NCI-H774 (cell line): ENCODE results near the gene TXNRD2.

Experiments used
- DNase-seq: peaks from one replicate; lab custom pipeline; 2025; lab: John Stamatoyannopoulos, UW

TXNRD2 gene

DNA sequence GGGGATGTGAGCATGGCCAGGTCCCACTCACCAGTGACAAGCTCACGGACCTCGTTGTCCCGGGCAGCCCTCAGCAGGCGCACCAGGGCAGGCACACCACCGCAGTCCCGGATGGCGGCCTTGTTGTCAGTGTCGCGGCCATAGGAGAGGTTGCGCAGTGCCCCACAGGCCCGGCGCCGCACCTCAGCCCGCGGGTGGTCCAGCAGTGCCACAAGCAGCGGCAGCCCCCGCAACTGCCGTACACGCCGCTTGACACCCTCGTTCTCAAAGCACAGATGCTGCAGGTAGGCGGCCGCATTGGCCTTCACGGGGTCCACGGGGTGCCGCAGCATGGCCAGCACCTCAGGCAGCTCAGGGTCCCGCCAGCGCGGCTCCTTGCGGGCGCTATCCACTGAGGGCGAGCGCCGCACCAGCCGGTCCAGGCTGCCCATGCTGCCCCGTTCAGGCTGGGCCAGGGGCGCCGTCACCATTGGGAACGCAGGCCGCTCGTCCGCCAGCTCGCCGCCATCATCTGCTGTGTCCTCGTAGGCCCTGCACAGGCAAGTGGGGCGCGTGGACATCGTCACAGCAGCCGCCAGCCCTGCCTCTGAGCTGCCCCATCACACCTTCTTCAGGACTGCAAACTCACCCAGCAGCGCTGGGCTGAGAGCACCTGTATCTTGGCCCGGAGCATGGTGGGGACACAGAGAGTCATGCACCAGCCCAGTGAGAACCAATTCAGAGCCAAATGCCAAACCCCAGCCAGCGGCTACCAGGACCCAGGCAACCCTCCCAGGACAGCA is 38.3 kb upstream of the TXNRD2 start:
- DNase-seq: no peak

DNA sequence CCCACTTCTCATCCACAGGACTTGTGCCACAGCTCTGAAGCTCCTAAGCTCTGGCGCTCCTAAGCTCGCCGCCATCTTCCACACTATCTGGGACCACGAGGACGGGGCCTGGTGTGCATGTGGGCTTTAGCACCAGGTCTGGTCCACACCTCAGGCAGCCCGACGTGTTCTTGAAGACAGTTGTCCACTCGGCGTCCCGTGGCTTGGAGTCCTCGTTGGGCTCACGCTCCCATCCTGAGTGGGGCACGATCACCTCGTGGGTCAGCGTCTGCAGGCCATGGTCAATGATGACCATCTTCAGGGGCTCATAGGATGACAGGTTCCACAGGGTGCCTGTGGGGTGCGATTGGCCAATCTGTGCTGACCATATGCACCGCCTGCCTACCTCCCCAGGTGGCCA is 37.1 kb upstream of the TXNRD2 start:
- DNase-seq: no peak

DNA sequence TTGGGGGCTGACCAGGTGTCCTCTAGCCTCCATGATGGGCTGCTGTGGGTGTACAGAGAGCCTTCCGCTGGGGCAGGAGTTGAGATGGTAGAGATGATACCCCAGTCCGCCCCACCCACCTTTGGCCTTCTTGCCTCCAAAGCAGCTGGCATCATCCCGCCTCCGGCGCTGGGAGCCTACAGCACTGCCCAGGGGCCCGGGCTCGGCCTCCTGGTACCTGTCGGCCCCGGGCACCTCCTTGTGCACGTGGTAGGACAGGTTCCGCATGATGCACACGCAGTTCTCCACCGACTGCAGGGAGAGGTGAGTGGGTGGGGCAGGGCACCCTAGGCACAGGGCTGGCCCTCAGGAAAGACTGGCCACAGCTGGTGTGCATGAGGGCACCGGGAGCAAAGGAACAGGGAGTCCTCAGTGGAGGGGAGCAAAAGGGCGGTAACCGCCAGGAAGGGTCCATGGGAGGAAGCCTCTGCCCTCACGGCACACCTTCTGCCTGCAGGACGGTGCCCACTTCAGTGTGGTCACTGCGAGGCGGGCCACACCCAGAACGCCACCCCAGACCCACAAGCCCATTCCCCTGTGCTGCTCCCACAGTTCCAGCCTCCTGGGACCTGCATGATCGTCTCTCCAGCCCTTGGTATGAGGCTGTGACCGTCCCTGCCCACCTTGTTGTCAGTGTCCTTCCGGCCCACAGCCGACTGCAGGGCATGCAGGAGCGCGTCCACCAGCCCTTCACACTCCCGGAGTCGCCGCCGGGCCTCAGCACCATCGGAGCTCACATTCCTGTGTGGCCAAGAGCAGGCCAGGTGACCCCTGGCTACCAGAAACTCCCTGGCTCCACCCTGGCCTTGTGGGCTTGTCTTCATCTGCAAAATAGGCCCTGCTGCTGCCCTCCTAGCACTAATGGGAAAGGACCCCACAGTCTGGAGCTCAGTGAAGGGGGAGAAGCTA is 36.0 kb upstream of the TXNRD2 start:
- DNase-seq: no peak

DNA sequence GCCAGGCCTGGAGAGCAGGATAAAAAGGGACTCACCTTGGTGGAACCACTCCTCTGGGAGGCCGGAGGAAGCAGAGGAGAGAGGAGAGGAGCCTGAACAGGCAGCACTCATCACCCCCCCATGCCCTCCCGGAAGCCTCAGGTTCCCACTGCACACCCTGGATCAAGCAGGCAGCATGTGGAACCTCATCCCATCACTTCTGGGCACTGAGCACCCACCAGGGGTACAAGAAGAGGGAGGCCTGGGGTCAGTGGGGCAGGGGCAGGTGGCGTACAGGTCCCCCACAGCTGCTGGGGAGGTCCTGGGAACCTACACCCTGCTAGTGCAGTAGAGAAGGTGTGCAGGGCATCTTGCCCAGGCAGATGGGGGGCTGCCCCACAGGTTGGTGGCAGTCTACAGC is 35.1 kb upstream of the TXNRD2 start:
- no peak for DNase-seq

DNA sequence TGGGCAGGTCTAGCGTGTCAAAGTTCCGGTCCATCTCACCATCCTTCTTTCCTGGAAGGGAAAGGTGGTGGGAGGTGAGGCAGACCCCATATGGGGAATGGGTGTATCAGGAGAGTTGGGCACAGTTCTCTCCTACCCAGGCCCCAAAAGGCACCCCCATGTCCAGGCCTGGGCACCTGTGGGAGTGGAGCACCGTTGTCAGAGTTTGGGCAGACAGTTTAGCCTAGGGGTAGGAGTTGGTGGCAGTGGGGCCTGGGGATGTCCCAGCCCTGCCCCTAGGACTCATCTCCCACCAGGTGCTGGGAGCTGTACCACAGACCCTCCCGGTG is 34.1 kb upstream of the TXNRD2 start:
- no peak for DNase-seq

DNA sequence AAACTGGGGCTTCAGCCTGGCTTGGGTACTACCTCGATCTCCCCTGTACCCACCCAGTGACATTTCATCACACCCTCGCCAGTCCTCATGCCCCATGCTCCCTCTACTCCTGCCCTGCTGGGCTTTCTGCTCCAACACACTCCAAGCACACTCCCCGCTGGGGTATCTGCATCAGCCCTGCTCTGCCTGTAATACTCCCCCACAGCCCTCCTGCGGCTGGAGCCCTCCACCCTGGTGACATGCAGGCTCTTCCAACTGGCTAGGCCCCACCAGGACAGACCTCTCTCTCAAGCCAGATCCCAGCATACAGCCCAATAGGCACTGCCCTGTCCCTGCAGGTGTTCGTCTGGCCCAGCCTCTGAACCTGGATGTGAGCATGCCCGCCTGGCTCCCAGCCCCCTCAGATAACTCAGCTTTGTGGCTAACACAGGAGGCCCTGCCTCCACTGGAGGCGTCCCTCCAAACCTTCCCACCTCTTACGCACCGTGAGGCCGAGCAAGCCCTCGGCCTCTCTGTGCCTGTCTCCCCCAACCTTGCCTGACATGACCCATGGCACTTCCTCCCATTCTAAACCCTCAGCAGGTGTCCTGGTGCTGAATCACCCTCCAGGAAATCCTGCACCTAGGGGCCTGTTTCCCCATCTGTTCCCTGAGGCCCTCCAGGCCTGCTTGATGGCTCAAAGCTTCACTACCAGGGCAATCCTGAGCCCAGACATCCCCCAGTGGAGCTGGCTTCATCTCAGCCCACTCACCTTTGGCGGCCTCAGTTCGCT is 33.5 kb upstream of the TXNRD2 start:
- DNase-seq: no peak

DNA sequence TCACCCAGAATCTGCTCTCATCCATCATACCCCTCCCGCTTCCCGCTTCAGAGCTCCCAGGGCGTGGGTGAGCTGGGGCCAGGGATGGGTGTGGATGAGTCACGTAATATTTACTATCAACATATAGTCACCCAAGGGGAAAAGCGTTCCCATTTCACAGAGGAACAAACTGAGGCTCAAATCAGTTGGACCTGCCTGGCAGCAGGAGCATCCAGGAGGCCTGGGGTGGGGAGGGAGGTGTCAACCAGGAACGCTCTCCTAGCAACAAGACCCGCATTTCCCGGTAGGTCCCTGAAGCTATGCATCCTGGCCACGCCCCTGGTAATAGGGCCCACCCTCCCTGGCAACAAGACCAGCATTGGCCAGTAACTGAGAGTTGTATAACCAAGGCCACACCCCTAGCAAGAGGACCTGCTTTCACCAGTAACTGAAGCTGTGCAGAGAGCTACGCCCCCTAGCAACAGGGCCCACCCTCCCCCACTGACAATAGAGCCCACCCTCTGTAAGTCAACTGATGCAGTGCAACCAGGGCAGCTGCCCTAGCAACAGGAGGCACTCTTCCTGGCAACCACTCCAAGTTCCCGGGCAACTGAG is 32.7 kb upstream of the TXNRD2 start:
- DNase-seq: peak; percentile 63

DNA sequence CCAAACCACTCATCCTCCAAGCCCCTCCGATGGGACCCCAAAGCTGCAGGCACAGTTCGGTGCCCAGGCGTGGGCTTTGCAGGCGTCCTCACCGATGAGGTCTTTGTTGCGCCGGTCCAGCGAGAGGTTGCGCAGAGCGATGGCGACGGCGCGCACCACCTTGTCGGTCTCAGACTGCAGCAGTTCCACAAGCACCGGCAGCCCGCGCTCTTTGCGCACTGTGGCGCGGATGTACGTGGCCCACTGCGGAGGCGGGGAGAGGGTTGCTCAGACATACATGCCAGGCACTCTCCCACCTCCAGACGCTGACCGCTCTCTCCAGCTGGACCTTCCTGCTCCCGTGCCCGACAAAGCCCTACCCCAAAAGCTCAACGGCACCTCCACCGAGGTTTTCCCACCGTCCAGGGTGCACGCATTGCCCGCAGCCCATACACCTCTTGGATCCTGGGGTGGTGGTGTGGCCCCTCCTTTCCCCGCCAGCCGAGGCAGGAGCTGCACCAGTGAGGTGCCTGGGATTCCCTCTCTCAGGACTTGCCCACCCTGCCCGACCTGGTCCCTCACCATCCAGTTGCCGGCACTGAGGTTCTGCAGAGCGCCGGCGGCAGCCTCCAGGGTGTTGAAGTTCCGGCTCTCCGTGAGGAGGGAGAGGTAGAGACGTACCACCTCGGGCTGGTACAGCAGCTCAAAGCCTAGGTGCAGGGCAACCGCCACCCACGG is 32.1 kb upstream of the TXNRD2 start:
- no peak for DNase-seq

DNA sequence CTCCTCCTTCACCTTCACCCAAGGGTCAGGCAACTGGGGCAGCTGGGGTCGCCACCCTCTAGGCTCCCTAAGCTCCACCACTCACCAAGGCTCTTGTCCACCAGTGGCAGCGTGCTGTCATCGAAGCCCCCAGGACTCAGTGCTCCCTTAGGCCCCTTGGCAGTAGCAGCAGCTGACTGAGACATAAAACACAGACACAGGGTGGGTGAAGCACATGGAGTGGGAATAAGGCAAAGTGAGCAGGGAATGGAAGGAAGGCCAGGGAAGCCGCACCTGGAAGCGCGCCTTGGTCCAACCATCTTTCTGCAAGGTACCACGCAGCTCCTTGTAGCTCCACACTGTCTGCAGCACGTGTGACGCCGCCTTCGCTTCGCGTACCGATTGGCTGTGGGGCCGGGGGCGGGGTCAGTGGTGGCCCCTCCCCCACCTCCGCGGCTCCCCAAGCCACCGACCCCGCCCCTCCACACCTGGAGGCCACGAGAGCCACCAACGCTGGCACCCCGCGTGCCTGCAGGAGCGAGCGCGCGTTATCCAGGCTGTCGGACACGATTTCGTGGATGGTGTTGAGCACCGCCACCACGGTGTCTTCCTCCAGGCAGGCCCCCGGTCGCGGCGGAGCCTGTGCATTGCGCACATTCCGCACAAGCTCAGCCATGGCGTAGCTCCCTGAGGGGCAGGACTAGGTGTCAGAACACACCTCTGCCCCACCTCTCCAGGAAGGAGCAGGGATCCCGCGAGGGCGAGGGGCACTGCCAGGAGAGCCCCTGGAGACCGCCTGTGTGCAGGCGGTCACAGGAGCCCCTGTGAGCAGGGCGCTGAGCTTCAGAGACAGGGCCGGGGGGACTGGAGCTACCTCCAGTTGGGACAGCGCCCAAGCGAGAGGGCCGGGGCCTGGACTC is 31.3 kb upstream of the TXNRD2 start:
- DNase-seq: no peak

DNA sequence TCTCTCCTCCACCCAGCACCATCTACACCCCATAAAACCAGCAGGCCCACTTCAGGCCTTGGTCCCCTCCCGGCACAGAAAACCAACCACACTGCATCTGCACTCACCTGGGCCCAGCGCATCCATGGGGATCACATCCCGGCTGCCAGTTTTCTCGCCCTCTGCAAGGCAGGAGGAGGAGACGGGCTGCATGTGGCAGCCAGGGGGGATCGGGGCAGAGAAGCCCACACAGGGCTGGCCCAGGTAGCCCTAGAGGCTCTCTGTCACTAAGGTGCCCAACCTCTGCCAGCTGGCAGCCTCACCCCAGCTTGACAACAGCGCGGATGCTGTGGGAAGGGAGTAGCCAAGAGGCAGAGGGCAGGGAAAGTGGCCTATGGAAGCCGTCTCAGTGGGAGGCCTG is 30.6 kb upstream of the TXNRD2 start:
- DNase-seq: no peak

DNA sequence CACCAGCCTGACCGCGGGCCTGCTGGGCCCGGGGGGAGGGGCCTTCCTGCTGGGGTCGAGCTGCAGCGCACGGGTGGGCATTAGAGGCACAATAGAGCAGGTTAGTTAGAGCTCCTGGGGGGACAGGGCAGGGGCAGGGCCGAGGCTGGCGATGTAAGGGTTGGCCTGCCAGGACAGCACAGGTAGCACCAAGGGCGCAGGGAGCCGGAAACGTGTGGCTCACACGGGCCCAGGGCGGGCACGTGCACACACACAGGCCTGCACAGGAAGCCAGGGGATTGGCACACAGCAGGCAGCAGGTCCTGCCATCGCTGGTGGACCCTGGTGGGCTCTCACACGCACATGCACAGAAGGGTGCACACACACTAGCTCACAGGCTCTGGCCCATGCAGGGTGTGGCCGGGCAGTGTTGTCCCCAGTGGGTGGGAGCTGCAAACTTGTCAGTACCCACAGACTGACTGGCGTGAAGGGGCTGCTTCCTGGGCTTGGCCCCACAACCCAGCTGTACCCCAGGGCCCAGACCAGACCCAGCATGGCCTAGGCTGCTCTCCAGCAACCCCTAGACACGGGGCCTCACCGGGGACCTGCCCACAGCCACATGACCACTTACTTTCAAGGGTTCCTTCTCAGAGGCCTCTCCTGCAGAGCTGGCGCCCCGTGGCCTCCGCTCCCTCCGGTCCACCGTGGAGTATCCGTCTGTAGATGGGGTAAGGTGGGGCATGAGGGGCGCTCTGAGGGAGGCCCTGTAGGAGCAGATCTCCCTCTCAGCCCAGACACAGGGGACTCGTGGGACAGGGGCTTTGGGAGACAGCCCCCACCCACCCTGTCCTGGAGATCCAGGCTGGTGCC is 29.9 kb upstream of the TXNRD2 start:
- DNase-seq: no peak

DNA sequence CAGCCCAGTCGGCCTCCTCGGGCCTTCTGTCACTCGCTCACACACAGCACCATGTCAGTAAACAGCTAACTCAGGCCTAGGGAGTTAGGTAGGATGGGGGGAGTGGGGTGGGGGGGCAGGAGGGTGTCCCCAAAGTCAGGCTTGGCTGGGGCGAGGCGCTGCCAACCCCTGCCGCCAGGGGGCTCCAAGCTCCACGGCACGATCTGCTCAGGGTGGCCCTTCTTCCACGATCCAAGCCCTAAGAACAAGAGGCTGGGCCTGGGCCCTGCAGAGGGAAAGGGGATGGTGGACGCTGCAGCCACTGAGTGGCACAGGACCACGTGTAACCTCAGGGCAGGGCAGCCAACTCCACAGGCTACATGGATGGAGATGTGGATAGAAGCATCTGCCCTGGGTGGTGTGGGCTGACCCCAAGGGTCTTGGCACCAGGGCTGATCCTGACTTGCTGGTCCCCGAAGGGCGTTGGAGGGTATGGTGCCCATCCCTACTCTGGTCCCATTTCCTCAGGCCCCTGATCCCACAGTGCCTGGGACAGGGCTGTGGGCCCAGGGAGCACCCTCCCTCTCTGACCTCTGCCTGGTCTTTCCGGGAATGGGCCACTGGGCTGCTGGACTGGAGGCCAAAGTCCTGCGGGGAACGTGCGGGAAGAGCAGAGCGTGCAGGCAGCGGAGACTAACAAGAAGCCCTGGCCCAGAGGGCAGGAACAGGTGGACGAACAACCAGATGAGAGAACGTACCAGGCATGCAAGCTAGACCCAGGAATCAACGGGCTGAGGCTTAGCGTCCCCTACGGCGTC is 29.1 kb upstream of the TXNRD2 start:
- no peak for DNase-seq

DNA sequence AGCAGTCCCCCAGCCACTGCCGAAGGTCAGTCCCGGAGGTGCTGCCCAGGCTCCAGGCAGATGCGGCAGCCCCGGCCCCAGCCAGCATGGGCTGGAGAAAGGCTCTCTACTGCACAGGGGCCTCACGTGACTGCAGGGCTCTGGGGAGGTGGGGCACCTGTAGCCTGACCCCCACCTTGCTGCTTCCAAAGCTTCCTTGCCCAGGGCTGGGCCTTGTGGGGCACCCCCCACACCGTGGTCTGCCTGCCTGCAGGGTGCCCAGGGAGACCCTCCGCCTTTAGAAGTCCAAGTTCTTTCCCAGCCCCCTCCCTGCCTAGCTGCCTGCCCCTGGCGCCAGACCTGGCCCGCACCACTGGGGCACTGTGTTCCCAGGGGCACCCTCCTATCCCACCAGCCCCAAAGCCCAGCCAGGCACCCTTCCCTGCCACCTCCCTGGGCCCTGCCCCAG is 28.4 kb upstream of the TXNRD2 start:
- DNase-seq: no peak

DNA sequence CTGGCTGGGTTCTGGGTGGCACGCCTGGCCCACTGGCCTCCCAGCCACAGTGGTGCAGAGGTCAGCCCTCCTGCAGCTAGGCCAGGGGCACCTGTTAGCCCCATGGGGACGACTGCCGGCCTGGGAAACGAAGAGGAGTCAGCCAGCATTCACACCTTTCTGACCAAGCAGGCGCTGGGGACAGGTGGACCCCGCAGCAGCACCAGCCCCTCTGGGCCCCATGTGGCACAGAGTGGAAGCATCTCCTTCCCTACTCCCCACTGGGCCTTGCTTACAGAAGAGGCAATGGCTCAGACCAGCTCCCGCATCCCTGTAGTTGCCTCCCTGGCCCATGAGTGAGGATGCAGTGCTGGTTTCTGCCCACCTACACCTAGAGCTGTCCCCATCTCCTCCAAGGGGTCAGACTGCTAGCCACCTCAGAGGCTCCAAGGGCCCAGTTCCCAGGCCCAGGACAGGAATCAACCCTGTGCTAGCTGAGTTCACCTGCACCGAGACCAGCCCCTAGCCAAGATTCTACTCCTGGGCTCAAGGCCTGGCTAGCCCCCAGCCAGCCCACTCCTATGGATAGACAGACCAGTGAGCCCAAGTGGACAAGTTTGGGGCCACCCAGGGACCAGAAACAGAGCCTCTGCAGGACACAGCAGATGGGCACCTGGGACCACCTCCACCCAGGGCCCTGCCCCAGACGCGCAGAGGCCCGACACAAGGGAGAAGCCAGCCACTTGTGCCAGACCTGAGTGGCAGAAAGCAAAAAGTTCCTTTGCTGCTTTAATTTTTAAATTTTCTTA is 27.7 kb upstream of the TXNRD2 start:
- DNase-seq: no peak

DNA sequence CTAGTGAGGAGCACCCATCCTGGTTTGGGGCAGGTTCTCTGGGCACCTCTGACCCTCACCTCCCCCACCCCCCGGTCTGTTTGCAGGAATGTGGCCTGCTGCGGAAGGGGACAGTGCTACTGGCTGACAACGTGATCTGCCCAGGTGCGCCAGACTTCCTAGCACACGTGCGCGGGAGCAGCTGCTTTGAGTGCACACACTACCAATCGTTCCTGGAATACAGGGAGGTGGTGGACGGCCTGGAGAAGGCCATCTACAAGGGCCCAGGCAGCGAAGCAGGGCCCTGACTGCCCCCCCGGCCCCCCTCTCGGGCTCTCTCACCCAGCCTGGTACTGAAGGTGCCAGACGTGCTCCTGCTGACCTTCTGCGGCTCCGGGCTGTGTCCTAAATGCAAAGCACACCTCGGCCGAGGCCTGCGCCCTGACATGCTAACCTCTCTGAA is 26.9 kb upstream of the TXNRD2 start:
- DNase-seq: no peak

DNA sequence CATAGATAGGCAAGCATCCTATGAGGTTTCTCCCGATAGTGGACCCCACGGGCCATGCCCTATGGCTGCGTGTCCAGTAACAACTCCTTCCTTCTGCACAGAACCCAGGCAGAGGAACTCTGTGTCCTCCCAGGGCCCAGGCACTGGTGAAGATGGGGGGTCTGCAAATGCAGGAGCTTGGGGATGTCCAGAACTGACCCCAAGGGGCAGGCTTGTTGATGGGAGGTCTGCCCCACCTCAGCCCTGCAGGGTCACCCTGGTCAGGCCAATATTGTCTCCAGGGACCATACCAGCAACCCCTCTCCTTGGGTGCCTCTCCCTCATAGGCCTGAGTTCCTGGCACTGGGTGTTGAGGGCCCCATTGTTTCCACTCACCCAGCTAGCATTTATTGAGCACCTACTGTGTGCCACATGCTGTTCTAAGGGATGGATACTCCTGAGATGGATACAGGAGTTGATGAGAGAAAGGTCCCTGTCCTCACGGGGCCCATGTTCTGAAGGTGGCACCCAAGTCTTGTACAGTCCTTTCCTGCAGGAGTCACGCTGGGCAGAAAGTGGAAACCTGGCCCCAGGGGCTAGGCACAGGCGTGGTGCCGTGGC is 26.3 kb upstream of the TXNRD2 start:
- DNase-seq: no peak
